ENCODE data around the gene ANKRD29.
"Not testable (repeated sequence)": the region's sequence is repeated elsewhere in the genome, so short reads cannot be mapped to it uniquely, and the experiment has no call there.

The ANKRD29 gene

DNA sequence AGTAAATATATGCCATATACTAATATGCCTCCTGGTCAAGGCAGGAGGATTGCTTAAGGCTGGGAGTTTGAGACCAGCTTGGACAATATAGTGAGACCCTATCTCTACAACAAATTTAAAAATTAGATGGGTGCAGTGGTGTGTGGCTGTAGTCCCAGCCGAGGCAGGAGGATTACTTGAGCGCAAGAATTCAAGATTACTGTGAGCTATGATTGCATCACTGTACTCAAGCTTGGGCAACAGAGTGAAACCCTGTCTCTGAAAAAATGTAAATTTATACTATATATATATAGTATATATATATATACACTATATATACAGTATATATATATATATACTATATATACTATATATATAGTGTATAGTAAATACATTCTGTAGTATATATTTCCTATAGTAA, 46.5 kb downstream of the ANKRD29 start:
- no peak for DNase-seq (ENCODE audit: low read depth, low spot score)

DNA sequence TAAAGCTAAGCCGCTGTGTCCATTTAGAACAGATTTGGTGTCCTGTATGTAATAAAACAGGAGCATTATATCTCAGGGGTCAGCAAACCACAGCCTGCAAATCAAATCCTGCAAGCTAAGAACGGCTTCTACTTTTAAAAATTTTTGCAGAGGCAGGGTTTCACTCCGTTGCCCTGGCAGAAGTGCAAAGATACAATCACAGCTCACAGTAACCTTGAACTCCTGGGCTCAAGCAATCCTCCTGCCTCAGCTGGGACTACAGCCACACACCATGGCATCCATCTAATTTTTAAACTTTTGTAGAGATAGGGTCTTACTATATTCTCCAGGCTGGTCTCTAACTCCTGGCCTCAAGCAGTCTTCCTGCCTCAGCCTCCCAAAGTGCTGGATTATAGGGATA, 47.8 kb downstream of the ANKRD29 start:
- no peak for DNase-seq (ENCODE audit: low read depth, low spot score)

DNA sequence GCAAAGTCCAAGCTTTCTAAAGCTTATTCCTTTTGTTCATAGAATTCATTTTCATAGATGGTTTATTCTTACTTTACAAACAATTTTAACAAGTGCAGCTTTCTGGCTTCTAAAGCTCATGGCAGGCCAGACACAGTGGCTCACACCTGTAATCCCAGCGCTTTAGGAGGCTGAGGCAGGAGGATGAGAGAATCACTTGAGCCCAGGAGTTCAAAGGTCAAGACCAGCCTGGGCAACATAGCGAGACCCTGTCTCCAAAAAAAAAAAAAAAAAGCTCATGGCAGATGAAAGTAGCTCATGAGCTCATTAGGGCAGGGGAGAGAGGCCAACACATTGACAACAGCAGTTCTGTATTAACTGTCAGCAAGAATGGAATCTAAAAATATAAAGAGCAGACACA, 48.3 kb downstream of the ANKRD29 start:
- no peak for DNase-seq (ENCODE audit: low read depth, low spot score)

DNA sequence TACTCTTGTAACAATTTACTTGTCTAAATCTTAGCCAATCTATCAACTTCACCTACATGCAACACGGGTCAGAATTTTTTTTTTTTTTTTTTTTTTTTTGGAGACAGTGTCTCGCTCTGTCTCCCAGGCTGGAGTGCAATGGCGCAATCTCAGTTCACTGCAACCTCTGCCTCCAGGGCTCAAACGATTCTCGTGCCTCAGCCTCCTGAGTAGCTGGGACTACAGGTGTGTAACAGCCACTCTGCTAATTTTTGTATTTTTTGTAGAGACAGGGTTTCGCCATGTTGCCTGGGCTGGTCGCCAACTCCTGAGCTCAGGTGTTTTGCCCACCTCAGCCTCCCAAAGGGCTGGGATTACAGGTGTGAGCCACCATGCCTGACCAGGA, 49.6 kb downstream of the ANKRD29 start:
- DNase-seq (ENCODE audit: low read depth, low spot score) = not testable (repeated sequence)

DNA sequence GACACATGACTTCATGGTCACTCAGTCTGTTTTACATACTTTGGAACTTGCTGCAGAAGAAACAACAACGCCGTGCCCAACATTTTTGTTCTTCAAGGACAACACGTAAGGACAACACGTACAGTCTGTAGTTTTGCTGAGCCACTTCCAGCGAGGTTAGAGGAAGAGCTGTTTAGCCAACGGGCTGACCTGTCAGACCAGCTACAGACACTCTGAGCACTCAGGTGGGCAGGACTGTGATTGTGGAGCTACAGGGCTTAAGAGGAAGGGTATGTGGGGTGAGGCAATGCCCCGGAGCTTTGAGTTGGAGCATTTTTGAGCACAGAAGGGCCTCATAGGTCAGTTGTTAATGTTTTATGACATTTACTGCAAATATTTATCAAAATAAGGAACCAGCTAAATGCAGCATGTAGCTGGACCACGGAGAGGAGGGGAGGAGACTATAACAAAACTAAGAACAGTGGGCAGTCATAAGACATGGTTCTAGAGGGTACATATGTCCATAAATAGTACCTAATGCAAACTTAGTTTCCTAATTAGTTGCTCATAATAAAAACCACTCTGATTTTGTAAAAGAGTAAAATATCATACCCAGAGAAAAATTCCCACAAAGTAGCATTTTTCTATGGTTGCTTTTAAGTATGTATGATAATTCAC, 50.1 kb downstream of the ANKRD29 start:
- no peak for DNase-seq (ENCODE audit: low read depth, low spot score)

DNA sequence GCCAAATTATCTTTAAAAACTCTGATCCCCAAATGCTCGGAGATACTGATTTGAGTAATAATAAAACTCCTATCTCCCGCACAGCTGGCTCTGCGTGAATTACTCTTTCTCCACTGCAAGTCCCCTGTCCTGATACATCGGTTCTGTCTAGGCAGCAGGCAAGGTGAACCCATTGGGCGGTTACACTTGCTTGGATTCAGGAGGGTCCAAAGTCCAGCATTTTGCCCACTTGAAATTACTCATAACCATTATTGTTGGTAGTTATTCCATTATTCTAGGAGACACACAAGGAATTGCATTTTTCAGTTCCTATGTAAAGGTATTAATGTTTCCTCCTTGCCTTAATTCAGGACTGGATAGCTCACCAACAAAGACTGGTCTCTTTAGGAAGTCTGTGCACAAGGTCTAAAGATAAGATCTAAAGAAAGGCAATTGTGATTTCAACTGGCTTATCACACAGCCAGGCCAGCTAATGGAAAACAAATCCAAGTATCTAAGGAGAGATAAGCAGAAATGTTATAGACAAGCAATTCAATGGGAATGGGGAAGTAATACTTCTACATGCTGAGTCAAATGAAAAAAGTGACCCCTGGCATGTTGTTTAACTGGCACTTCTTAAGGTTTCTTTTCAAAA, 53.2 kb downstream of the ANKRD29 start:
- DNase-seq (ENCODE audit: low read depth, low spot score) = no peak

DNA sequence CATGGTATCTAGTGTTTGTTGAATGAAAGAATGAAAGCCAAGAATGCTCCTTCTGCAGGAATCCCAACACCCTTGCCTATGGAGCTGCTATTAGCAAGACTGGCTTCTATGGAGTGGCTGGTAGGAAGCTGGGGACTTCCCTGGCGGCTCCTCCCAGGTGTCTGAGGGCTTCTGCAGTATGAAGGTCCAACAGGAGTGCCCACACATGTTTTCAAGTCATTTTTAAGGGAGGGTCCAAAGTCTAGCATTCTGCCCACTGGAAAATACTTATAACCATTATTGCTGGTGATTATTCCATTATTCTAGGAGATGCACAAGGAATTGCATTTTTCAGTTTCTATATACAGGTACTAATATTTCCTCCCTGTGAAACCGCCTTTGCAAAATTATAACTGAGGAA, 54.5 kb downstream of the ANKRD29 start:
- no peak for DNase-seq (ENCODE audit: low read depth, low spot score)

DNA sequence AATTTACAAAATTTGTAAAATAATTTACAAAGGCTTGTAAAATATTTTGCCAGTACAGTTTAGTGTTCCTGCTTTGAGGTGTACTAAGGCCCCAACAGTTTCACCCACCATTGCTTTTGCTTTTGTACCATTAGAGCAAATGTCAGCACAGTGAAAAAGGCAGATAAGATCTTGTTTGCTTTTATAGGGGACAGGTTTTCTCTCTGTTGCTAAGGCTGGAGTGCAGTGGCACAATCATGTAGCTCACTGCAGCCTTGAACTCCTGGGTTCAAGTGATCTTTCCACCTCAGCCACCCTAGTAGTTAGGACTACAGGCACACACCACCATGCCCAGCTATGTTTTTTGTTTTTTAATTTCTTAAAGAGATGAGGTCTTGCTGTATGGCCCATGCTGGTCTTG, 56.8 kb downstream of the ANKRD29 start:
- DNase-seq (ENCODE audit: low read depth, low spot score) = no peak

DNA sequence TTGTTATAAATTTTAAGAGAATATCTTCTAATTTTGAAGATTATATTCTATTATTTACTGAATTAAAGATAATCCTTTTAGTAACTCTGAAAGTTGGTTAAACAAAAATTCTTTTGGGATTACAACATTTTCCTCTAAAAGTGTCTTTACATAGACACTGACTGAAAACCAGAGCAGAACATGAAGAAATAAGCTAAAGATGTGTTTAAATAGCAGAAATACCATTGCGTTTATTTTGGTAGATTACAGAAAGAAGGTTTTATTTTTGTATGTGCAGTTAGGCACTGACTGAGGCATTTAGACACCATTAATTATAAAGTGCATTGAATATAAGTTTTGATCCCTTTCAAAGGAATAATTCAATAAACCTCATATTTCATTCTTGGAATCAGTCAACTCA, 62.9 kb downstream of the ANKRD29 start:
- no peak for DNase-seq (ENCODE audit: low read depth, low spot score)

DNA sequence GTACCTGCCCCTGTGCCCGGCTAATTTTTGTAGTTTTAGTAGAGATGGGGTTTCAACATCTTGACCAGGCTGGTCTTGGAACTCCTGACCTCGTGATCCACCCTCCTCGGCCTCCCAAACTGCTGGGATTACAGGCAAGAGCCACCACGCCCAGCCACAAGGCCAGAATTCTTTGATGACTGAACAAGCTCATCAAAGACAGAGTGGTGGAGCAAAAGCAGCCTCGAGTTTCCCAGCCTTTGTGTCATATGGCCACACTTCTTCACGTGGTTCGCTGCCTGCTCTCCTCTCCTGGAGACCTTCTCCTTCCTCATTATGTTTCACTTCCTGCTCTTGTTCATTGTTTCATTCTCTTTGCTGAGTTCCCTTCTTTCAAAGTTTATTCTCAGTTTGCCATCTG, 66.5 kb downstream of the ANKRD29 start:
- DNase-seq (ENCODE audit: low read depth, low spot score) = no peak

DNA sequence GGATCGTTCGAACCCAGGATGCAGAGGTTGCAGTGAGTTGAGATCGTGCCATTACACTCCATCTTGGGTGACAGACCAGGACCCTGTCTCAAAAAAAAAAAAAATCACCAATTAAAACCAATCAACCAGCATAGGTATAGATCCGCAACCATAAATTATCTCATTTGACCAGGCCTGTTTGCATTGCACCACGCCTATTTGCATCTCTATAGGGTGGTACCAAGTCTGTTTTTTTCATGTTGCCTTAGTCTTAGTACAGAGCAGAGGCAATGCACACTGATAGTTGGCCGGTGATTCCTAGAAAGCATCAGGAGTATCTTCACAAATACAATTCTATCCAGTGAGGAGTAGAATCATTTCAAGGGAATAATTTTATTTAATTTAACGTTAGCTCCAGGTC, 67.1 kb downstream of the ANKRD29 start:
- no peak for DNase-seq (ENCODE audit: low read depth, low spot score)

DNA sequence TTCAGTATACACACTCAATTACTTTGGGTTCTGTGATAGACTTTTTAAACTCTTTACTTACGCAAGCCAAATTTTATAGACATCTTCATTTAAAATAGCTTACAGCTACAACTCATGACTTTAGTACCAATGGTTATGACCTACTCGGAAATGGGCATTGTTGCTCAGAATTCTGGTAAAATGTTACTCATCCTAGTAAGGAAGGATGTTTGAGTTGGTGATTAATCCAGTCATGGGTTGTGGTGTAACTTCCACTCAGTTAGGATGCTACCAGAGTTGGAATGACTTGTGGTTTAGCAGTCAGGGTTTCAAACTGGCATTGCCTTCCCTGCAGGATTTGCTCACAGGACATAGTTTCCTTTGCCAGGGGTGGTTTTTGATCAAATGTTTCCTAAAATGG, 69.0 kb downstream of the ANKRD29 start:
- no peak for DNase-seq (ENCODE audit: low read depth, low spot score)

DNA sequence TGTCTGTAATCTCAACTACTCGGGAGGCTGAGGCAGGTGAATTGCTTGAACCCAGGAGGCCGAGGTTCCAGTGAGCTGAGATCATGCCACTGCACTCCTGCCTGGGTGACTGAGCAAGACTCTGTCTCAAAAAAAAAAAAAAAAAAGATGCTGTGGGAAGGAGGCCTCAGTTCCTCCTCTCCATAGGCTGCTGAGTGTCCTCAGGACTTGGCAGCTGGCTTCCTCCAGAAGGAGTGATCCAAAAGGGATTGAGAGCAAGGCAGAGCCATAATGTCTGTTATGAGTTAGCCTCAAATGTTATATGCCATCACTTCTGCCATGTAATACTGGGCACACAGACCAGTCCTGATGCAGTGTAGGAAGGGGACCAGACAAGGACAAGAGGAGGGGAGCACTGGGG, 69.8 kb downstream of the ANKRD29 start:
- DNase-seq (ENCODE audit: low read depth, low spot score) = no peak

DNA sequence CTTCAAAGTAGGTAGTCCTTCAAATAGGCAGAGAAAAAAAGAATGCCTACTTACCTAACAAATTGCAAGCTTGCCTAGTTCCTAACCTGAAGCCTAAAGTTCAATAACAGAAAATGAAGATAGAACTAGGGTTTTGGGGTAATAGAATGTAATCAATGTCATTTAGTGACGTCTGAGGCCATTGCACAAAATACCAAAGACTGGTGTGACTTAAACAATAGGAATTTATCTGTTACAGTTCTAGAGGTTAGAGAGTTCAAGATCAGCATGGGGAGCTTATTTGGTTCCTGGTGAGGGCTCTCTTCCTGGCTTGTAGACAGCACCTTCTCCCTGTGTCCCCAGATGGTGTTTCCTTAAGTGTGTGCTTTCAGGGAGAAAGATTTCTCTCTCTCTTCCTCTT, 71.7 kb downstream of the ANKRD29 start:
- no peak for DNase-seq (ENCODE audit: low read depth, low spot score)

DNA sequence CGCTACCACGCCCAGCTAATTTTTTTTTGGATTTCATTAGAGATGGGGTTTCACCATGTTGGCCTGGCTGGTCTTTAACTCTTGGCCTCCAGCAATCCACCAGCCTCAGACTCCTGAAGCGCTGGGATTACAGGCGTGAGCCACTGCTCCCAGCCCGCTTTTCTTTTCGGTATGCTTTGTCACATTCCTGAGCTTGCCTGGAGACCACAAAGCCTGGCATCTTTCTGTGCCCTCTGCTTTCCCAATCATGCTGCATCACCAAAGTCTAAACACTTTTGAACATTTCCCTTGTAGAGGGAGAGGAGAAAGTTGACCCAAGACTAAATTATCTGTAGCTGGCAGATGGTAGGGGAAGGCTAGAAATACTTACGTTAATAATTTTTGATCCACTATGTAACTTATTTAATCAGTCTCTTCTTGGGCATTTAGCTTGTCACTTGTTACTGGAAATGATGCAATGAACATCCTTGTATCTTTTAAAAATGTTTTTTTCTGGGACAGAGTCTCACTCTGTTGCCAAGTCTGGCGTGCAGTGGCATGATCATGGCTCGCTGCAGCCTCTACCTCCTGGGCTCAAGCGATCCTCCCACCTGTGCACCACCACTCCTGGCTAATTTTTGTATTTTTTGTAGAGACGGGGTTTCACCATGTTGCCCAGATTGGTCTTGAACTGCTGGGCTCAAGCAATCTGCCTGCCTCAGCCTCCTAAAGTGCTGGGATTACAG, 73.7 kb downstream of the ANKRD29 start:
- DNase-seq (ENCODE audit: low read depth, low spot score) = no peak

DNA sequence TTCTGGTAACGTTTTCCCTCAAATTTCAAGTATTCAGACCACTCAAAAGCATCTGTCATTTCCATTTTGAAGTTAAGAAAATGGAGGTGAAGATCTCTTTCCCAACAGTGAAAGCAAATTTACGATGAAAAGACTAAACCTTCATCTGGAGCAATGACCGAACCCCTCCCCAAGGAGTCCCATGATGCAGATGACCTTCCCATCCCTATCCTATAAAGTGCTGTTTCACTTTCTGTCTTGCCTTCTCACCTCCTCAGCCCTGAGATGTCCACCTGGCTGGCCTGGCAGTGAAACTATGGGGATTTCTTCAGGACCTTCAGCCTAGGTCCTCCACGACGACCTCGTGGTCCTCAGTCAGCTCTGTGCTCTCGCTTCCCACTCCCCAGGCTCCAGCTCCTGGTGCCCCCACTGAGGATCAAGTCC, 75.5 kb downstream of the ANKRD29 start:
- no peak for DNase-seq (ENCODE audit: low read depth, low spot score)

DNA sequence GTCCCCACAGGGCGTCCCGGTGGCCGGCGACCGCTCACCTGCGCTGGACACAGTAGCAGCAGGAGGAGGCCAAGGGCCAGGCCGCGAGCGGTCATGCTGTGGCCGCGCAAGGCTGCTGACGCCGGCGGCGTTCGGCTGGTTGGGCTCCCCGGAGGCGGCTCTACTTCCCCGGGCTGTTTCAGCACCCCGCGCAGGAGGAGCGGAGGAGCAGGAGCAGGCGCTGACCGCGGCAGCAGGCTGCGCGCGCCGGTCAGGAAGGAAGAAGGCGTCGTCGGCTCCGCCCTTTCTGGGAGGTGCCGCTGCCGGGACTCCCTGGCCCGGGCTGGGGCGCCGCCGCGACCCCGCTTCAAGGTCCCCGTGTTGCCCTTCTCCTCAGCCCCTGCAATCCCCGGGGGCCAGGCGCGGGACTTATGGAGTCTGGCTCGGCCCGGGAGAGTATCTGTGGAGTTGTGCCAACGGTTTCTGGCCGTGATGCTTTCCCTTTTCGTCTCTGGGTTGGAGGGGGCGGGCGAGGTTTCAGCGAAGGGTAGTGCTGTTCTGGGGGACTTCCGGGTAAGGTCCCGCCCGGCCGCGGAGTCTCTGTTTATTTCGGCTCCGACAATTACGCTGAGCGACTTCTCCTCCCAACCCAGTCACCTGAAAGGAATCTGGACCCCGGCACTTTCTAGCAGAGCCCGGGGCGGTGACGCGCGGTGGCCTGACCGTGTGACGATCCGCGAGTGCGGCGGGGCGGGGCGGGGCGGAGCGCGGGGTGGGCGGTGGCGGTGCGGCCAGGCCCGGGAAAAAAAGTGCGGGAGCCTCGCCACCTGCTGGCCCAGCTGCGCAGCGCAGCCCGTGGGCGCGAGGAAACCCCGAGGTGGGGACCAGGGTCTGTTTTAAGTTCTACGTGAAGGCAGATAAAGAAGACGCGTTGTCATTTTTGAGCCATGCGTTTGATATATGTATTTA, 76.2 kb downstream of the ANKRD29 start, which contains the start of gene NPC1:
TSS of gene NPC1 (minus strand) at position 258 of the 948 bp plus-strand sequence. CDS start at position 95, 163 bp downstream.
- DNase-seq (ENCODE audit: low read depth, low spot score) = peak; percentile 83

DNA sequence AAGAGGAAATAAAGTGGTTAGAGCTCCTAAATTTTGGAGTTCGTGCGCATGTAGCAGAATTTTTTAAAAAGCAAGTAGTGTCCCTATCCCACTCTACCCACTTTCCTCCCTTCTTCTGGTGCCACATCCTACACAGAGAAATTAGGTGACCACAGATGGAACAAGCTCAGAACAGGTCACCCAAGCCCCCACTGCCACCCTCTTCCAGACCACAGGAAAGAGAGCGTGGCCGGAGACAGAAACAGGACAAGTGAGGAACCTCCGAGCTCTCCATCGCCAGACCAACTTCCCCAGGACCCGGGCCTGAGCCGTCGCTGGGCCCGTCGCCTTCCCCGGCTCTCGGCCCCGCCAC, 76.8 kb downstream of the ANKRD29 start:
- DNase-seq (ENCODE audit: low read depth, low spot score) = no peak

DNA sequence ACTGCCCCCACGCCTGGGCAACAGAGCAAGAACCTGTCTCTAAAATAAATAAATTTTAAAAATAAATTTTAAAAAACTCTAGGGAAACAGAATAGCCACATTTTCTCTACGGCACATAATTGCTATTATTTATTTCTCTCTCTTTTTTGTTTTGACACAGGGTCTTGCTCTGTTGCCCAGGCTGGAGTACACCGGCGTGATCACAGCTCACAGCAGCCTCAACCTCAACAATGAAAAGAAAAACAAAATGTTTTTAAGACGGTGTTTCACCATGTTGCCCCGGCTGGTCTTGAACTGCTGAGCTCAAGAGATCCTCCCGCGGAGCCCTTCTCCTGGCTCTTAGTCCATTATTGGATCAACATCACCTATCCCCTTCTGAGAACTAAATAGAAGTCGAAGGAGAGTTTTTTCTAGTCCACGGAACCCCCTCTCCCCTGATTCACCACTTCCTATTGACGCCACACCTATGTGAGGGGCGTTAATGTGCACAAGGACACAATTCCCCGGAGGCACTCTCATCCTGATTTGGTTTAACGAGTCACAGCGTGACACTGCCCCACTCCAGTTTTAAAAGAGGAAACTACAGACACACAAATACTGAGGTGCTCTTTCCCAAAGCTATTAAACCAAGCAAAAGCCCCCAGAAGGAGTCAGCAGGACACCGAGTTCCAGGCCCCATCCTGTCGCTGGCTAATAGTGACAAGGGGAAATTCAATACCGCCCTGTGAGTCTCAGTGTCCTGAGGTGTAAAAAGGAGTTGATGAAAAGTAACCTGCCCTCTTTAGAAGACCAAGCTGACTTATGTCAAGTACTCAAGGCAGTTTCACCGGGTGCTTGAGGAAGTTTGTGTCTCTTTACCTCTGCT, 77.5 kb downstream of the ANKRD29 start:
- DNase-seq (ENCODE audit: low read depth, low spot score) = no peak

DNA sequence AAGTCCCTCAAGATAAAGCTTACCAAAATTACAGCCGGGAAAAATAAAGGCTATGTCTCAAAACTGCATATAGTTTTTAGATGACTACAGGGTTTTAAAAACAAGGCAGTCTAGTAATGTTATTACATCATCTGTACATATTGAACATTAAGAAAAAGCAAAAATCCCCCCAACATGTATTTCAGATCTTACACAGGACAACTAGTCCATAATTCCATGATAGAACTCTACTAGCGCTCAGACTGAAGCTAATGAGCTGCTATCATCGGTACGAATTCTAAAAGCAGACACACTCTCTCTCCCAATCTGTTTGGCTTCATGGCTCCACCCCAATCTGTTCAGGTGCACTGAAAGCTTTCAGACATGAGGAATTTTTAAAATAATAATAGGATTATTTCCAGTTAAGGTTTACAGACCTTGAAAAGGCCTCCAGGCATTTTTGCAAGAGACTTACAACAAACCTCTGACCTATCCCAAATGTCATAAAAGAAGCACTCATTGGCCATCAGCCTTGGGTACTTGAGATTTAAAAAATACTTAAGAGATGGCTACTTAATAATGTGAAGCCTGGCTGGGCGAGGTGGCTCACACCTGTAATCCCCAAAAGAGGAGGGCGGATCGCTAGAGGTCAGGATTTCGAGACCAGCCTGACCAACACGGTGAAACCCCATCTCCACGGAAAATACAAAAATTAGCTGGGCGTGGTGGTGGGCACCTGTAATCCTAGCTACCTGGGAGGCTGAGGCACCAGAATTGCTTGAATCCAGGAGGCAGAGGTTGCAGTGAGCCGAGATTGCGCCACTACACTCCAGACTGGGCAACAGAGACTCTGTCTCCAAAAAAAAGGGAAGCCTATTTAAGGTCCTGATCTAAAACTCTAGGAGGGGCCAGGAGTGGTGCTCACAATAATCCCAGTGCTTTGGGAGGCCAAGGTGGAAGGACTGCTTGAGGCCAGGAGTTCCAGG, 78.4 kb downstream of the ANKRD29 start:
- no peak for DNase-seq (ENCODE audit: low read depth, low spot score)
